Superior temporal gyrus (tissue), 1 donor: Measurements from ENCODE around the gene PNLDC1.
"Not testable (repeated sequence)": the region's sequence is repeated elsewhere in the genome, so short reads cannot be mapped to it uniquely, and the experiment has no call there.

Experiments used
- DNase-seq: peaks from one replicate; pipeline ENCODE4 v3.0.0-alpha.2; 2016; ENCODE audit errors: extremely low spot score

PNLDC1 gene

DNA sequence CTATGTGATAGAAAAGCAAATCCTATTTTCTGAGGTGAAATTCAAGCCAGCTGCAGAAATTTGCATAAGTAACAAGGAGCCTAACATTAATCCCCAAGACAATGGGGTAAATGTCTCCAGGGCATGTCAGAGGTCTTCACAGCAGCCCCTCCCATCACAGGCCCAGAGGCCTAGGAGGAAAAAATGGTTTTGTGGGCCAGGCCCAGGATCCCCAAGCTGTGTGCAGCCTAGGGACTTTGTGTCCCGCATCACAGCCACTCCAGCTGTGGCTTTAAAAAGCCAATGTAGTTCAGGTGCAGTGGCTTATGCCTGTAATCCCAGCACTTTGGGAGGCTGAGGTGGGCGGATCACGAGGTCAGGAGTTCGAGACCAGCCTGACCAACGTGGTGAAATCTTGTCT is 48.5 kb downstream of the PNLDC1 start:
- DNase-seq: not testable (repeated sequence)

DNA sequence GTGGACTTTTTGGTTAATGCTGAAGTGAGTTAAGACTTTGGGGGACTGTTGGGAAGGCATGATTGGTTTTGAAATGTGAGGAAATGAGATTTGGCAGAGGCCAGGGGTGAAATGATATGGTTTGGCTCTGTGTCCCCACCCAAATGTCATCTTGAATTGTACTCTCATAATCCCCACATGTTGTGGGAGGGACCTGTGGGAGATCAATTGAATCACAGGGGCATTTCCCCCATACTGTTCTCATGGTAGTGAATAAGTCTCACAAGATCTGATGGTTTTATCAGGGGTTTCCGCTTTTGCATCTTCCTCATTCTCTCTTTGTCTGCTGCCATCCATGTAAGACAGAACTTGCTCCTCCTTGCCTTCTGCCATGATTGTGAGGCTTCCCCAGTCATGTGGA is 49.8 kb downstream of the PNLDC1 start:
- DNase-seq: not testable (repeated sequence)

DNA sequence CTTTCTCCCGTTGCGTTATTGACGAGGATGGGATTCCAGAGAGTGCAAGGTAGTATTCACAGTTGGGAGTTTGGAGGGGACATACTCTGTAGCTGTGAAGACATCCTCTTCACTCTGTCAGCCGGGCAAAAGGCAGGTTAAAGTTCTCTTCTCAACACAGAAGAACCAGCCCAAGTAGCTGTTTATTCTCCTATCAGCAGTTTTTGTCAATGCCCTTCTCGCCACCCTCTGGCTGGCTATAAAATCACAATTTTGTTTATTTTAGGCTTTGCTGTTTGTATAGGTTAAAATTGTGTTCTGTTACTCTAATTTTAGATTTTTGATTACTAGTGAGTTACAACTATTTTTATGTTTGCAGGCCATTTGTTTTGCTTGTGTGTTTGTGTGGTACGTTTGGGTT is 52.8 kb downstream of the PNLDC1 start:
- DNase-seq: peak; percentile 72

DNA sequence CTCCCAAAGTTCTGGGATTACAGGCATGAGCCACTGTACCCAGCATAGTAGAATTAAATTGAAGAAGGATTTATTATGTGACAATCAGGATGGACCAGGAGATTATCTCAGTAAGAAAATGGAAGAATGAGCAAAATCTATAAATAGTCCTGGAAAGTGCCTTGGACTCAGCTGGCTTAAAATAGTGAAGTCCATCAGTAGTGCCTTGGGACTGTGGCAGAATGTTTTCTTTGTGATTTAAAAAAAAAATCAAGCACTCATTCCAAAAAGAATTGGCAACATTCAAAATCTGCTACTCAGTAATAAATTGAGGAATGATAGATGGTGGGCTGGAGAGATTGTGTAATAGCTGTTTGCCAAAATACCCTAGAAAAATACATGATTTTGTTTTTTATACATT is 53.7 kb downstream of the PNLDC1 start:
- DNase-seq: no peak

DNA sequence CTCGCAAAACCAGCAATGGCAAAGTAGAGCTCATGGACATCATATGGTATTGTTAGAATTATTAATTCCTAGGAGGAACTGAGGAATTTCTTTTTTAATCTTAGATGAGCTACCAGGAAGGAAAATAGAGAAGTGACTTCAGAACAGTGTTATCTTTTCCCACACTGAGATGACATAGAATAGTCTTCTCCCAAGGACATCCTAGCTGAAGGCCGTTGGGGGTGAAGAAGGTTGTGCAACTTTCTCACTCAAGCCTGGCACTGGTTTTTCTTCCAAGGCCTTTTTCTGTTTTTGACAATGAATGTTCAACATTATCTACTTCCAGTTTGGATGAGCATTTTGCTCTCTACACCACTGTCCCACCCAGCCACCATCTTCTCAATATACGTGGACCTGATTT is 54.9 kb downstream of the PNLDC1 start:
- DNase-seq: no peak

DNA sequence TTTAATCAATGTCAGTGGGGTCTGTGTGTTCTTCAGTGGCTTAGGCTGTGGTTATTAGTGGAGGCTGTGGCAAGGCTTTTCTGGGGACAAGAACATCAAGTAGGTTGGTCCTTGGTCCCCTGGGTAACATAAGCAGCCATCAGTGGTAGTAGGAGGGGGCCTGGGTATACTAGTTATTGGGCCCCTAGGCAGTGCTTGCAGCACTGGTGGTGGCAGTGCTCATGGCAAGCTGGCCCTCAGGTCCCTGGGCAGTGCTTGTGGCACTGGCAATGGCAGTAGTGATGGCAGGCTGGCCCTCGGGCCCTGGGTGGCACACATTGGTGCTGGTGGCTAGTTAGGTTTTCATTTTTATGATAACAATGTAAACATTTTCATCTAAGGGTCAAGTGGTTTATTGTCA is 58.2 kb downstream of the PNLDC1 start:
- no peak for DNase-seq

DNA sequence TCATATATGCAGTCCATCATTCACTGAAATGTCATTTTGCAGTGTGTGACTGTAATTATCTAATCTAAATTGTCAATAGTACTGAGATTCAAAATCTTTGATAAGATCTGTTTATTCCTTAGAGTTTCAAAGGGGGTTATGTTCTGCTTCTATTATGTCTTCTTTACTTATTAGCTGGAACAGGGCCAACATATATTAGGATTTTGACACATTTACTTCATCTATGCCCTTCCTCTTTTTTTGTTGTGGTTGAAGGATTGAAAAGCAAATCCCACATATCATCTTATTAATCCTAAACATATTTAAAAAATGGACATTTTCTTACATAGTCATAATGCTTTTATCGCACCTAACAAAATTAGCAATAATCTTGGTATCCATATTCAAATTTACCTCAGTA is 60.4 kb downstream of the PNLDC1 start:
- no peak for DNase-seq

DNA sequence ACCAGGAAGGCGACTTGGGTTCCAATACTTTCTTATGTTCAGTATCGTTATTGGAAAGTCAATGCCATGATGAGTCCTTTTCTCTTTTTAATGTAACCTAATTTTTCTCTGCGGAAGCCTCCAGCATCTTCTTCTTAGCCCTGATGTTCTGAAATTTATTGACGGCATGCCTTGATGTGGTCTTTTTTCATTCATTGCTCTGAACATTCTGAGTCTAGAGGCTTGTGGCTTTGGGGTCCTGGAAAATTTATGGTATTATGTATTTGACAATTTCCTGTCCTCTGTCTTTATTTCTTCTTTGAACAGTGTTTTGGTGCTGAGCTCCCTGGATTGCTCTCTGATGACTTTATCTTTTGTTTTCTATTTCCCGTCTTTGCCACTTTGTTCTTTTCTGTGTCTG is 62.0 kb downstream of the PNLDC1 start:
- no peak for DNase-seq

DNA sequence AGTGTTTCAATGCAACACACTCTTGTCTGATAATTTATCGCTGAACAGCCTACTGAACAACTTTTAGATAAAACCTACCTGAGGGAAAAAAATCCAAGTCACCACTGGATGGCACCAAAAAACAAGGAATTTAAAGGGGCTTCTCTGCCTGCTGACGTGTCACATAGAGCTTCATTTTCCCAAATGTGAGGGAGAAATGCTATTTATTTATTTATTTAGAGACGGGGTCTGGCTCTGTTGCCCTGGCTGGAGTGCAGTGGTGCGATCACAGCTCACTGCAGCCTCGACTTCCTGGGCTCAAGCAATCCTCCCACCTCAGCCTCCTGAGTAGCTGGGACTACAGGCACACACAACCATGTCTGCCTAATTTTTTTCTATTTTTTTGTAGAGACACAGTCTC is 63.3 kb downstream of the PNLDC1 start:
- peak; percentile 83 for DNase-seq

DNA sequence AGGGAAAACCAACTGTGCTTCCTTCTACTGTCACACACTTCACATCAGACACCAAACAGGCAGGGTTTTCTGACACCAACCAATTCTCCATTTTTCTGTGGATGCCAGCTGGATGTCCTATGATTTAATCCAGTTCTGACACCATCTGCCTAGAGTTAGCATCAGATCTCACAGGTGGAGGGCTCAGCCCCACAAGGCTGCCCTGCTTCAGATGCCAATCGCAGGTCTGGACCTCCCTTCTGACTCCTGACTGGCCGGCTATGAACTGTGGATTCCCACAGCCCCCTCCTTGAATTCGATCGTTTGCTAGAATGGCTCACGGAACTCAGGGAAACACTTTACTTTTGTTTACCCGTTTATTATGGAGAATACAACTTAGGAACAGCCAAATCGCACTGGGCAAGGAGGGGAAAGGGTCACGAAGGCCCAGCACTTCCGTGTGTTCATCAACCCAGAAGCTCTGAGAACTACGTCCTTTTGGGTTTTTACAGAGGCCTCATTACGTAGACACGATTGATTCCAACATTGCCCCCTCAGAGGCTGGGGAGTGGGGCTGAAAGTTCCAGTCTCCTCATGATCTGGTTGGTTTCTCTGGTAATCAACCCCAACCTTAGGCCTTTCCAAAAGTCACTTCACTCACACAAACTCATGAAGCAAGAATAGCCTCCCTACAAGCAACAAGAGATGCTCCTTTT is 65.3 kb downstream of the PNLDC1 start:
- DNase-seq: no peak

DNA sequence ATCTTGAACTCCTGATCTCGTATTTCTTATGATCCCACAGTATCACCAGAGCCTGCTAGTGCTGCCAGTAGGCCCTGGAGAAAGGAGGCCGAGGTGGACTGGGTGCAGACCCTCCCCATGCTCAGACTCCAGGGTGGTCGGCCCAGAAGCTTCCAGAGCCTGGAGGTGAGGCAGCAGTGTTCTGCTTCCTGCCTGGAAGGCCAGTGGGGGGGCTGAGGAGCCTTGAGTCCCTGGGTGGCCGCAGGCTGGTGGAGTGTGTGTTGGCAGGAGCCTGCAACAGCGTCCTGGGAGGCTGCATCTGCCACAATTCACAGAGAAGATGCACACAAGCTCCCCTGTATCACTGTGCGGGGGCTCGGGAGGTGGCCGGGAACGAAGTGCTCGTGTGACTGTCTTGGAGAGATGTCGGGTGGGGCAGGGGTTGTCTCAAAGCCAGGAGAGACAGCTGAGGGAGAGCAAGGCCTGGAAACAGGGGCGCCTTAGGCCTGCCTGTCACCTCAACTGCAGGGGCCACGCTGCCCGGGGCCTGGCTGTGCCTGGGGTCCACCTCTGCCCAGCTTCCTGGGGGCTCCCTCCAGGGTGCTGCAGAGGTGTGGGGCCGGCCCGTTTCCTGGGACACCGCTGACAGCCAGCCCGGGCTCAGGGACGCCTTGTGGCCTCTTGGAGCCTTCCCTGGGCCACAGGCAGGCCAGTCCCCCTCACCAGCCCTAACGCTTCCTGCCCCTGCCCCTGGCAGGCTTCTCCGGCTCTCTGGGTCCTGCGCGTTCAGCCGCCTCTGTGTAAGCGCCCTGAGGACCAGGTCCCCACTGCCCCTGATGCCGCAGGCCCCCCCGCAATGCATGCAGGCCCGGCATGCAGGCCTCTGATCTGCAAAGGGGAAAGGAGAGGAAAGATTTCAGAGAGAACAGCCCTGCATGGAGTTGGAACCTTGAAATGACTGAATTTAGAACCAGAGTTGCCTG is 66.5 kb downstream of the PNLDC1 start:
- DNase-seq: no peak
